ENCODE results near the gene HABP2. TPM values are rescaled to one million over a fixed set of nuclear protein-coding genes. Genes with fewer than 3 reads are reported as not detected.

HABP2 gene
- total RNA-seq, 3 donors from 2014 or later = not detected

GRCh38 chr10:113589201-113589770, 36.4 kb downstream of the HABP2 start:
- Histone ChIP-seq H3K4me3 (no peak overlapping the region), H3K4me1 (ENCODE audit: low read depth) (no peaks in the 10 kb centered on the region), H3K9me3 (no peaks in the 10 kb centered on the region), H3K36me3 (ENCODE audit: low read depth) (no peaks in the 10 kb centered on the region)
- no peak for TF ChIP-seq CTCF (IDR thresholded peaks at IDR 0.05)
- intact Hi-C loops (cut with DNase I, micrococcal nuclease) = no loop called here
- DNase-seq (no peak), ATAC-seq (no peak)

GRCh38 chr10:113590581-113590980, 37.7 kb downstream of the HABP2 start:
- no peak for DNase-seq
- no peaks in the 10 kb centered on the region for H3K36me3 ChIP-seq (ENCODE audit: low read depth)
- no peaks in the 10 kb centered on the region for H3K4me1 ChIP-seq (ENCODE audit: low read depth)
- no peak overlapping the region for H3K4me3 ChIP-seq
- ATAC-seq = no peak
- intact Hi-C loops (cut with DNase I, micrococcal nuclease) = no loop called here
- no peak for TF ChIP-seq CTCF (IDR thresholded peaks at IDR 0.05)
- no peaks in the 10 kb centered on the region for H3K9me3 ChIP-seq

- no peaks in the 10 kb centered on the region for H3K4me1 ChIP-seq (ENCODE audit: low read depth)
- TF ChIP-seq CTCF (IDR thresholded peaks at IDR 0.05) = no peak
- no peaks in the 10 kb centered on the region for H3K9me3 ChIP-seq
- no peaks in the 10 kb centered on the region for H3K36me3 ChIP-seq (ENCODE audit: low read depth)
- ATAC-seq = no peak
- no peak for DNase-seq
- no peak overlapping the region for H3K4me3 ChIP-seq
- intact Hi-C loops (cut with DNase I, micrococcal nuclease) = no loop called here
Observed at GRCh38 chr10:113592380-113592779, 39.5 kb downstream of the HABP2 start.

- ATAC-seq = no peak
- intact Hi-C loops (cut with DNase I, micrococcal nuclease) = no loop called here
- DNase-seq = no peak
- no peak overlapping the region for H3K4me3 ChIP-seq
- no peaks in the 10 kb centered on the region for H3K4me1 ChIP-seq (ENCODE audit: low read depth)
- no peaks in the 10 kb centered on the region for H3K9me3 ChIP-seq
- no peak for TF ChIP-seq CTCF (IDR thresholded peaks at IDR 0.05)
- H3K36me3 ChIP-seq (ENCODE audit: low read depth) = no peaks in the 10 kb centered on the region
Observed at GRCh38 chr10:113594652-113595051, 41.8 kb downstream of the HABP2 start.

- no peak for DNase-seq
- ATAC-seq = no peak
- intact Hi-C loops (cut with DNase I, micrococcal nuclease) = no loop called here
- no peak overlapping the region for H3K4me3 ChIP-seq
- TF ChIP-seq CTCF (IDR thresholded peaks at IDR 0.05) = no peak
- no peaks in the 10 kb centered on the region for H3K4me1 ChIP-seq (ENCODE audit: low read depth)
- no peaks in the 10 kb centered on the region for H3K36me3 ChIP-seq (ENCODE audit: low read depth)
- no peaks in the 10 kb centered on the region for H3K9me3 ChIP-seq
Observed at GRCh38 chr10:113600569-113600968, 47.7 kb downstream of the HABP2 start.
